Keratinocyte (primary cell): Measurements from ENCODE around the gene LMNTD2. TPM values are rescaled to one million over a fixed set of nuclear protein-coding genes. Genes with fewer than 3 reads are reported as not detected.

Experiments
- DNase-seq: peaks from one replicate; pipeline ENCODE4 v3.0.0-alpha.2; 2011; ENCODE audit warnings: low read depth, missing footprints, low spot score
- FAIRE-seq: peaks from 2 replicates; lab custom pipeline; 2011; peaks lifted over from hg19 to GRCh38; lab: Jason Lieb, UNC
- H2AFZ ChIP-seq: 2 replicates; pipeline ENCODE4 v1.6.0; 2012; ENCODE audit warnings: low read length, control low read depth, inconsistent platforms; ENCODE audit not compliant: control insufficient read depth
- H3K27ac ChIP-seq: 2 replicates; pipeline ENCODE4 v1.5.1; 2011; ENCODE audit warnings: low read length; ENCODE audit not compliant: control insufficient read depth, insufficient read depth
- H3K27me3 ChIP-seq: 3 replicates; pipeline ENCODE4 v1.6.0; 2011; ENCODE audit warnings: low read length; ENCODE audit not compliant: control insufficient read depth, insufficient read depth; ENCODE audit errors: extremely low read depth
- H3K36me3 ChIP-seq, 2 experiments: 2 replicates in 1 of 2; 3 replicates in 1 of 2; pipeline ENCODE4 v1.5.1; 2011; ENCODE audit warnings: low read length in 2 of 2, mild to moderate bottlenecking in 1 of 2; ENCODE audit not compliant: control insufficient read depth in 2 of 2, insufficient read depth in 2 of 2; ENCODE audit errors: extremely low read depth in 1 of 2
- H3K4me1 ChIP-seq: 3 replicates; pipeline ENCODE4 v1.5.1; 2011; ENCODE audit warnings: low read length; ENCODE audit not compliant: control insufficient read depth, insufficient read depth; ENCODE audit errors: extremely low read depth
- H3K4me2 ChIP-seq: 3 replicates; pipeline ENCODE4 v1.6.0; 2011; ENCODE audit warnings: low read depth, low read length; ENCODE audit not compliant: control insufficient read depth, insufficient read depth; ENCODE audit errors: extremely low read depth
- H3K4me3 ChIP-seq, 3 experiments: fragments of 200-600 bp in 1 of 3; sonication (generic) in 1 of 3; 2 replicates in 2 of 3; 3 replicates in 1 of 3; pipeline ENCODE4 v1.5.1; 2011 to 2016; ENCODE audit warnings: low read length in 3 of 3, mild to moderate bottlenecking in 3 of 3, control low read depth in 2 of 3, inconsistent platforms in 1 of 3, low read depth in 1 of 3, mixed read lengths in 1 of 3, mixed run types in 1 of 3, moderate library complexity in 1 of 3; ENCODE audit not compliant: control insufficient read depth in 2 of 3, insufficient read depth in 2 of 3; ENCODE audit errors: extremely low read depth in 1 of 3
- H3K79me2 ChIP-seq: 2 replicates; pipeline ENCODE4 v1.6.0; 2012; ENCODE audit warnings: low read length; ENCODE audit not compliant: control insufficient read depth, insufficient read depth
- H3K9ac ChIP-seq: 3 replicates; pipeline ENCODE4 v1.6.0; 2011; ENCODE audit warnings: low read length; ENCODE audit not compliant: control insufficient read depth, insufficient read depth; ENCODE audit errors: extremely low read depth
- H3K9me1 ChIP-seq: 3 replicates; pipeline ENCODE4 v1.6.0; 2011; ENCODE audit warnings: low read length; ENCODE audit not compliant: control insufficient read depth, insufficient read depth; ENCODE audit errors: extremely low read depth
- H3K9me3 ChIP-seq: 2 replicates; pipeline ENCODE4 v1.5.1; 2012; ENCODE audit warnings: low read depth, low read length; ENCODE audit not compliant: control insufficient read depth
- H4K20me1 ChIP-seq: 3 replicates; pipeline ENCODE4 v1.6.0; 2011; ENCODE audit warnings: low read length; ENCODE audit not compliant: control insufficient read depth, insufficient read depth; ENCODE audit errors: extremely low read depth
- EZH2 ChIP-seq: IDR thresholded peaks from one replicate; pipeline ENCODE4 v1.6.1; 2012; ENCODE audit warnings: inconsistent platforms, mild to moderate bottlenecking, low read length, moderate library complexity
- dilution Hi-C: fragments of 300-500 bp; cut with MboI; formaldehyde crosslinking; loops from one replicate; pipeline ENCODE4 v1.7.0; 2020; ENCODE audit warnings: low sequenced_read_pairs; ENCODE audit not compliant: extremely low pct_ligation_motif_present
- polyA plus RNA-seq, 5 experiments: library from polyadenylated mRNA; depleted of rRNA in 3 of 5; stranded (reverse) in 3 of 5; stranded (forward) in 1 of 5; unstranded in 1 of 5; fragments of >200 nt; gene quantifications; 1 replicate in 1 of 5; 2 replicates in 3 of 5; 3 replicates in 1 of 5; pipeline versions ENCODE4 v1.2.1 to v1.2.3, GENCODE V29; 2011 to 2012; ENCODE audit warnings: missing spikeins in 2 of 5, low read depth in 1 of 5, low replicate concordance in 1 of 5
- TF ChIP-seq, protein P1 (sequence below), 3 experiments: IDR thresholded peaks in 1 of 3; conservative IDR thresholded peaks in 1 of 3; optimal IDR thresholded peaks in 1 of 3; 2 replicates in 2 of 3; 3 replicates in 1 of 3; pipeline versions ENCODE3 to v1.5.1; 2011; ENCODE audit warnings: low read length in 3 of 3, mild to moderate bottlenecking in 3 of 3, moderate library complexity in 2 of 3, control low read depth in 1 of 3, inconsistent platforms in 1 of 3; ENCODE audit not compliant: insufficient read depth in 2 of 3; ENCODE audit errors: extremely low read depth in 1 of 3

LMNTD2 gene
- polyA plus RNA-seq, 1 donor (not counting 4 experiments of a cell fraction or from before 2014, with no cell fraction given), result 1.2 TPM

DNA sequence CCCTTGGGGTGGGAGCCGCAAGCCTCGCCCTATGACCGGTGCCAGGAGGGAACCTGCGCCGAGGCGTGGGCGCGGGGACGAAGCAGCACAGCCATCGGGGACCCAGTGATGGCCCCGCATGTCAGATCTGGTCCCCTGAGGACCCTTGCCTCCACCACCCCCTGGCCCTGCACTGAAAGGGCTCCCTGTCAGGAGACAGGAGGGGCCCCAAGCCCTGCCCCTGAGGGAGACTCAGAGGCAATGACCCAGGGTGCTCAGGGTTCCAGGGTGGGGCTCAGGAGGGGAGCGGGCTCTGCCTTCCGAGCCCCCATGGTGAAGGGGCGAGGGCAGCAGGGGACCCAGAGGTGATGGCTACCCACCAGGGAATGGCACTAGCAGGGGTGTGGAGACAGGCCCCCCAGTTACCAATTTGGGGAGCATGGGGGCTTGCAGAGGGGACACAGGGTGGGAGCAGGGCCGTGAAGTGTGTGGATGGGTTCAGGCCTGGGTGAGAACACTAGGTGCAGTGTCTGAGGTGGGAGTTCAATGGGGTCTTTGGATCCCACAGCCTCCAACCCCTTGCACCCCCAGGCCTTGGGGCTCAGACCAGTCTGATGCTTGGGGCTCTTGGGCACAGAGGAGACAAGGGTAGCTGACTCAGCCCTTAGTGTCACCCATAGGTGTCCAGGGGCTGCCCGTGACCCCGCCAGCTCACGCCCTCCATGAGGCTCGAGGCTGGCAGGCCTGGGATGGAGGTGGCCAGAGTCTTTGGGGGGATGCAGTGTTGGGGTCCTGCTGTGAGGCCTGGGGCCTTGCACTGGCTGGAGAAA lies 22.7 kb downstream of the LMNTD2 start:
- no peak for FAIRE-seq
- Histone ChIP-seq H3K27ac (no peak overlapping the region), H3K9ac (peak overlapping the region; percentile 56), H2AFZ (peak overlapping the region; percentile 33), H3K4me3 (peak overlapping the region in 1 of 3 experiments; percentile 19), H3K4me2 (peak overlapping the region; percentile 62), H3K27me3 (peaks cover 6% of the 10 kb centered on the region), H3K9me3 (no peaks in the 10 kb centered on the region), H4K20me1 (peaks cover 12% of the 10 kb centered on the region), H3K4me1 (peaks cover 23% of the 10 kb centered on the region), H3K36me3 (peaks cover 8 to 10% of the 10 kb centered on the region in 2 experiments), H3K79me2 (peaks cover 18% of the 10 kb centered on the region), H3K9me1 (no peaks in the 10 kb centered on the region)
- no peak for DNase-seq
- dilution Hi-C loops, result no loop called here
- TF ChIP-seq EZH2, result peak; percentile 0
- TF ChIP-seq, protein P1, sequence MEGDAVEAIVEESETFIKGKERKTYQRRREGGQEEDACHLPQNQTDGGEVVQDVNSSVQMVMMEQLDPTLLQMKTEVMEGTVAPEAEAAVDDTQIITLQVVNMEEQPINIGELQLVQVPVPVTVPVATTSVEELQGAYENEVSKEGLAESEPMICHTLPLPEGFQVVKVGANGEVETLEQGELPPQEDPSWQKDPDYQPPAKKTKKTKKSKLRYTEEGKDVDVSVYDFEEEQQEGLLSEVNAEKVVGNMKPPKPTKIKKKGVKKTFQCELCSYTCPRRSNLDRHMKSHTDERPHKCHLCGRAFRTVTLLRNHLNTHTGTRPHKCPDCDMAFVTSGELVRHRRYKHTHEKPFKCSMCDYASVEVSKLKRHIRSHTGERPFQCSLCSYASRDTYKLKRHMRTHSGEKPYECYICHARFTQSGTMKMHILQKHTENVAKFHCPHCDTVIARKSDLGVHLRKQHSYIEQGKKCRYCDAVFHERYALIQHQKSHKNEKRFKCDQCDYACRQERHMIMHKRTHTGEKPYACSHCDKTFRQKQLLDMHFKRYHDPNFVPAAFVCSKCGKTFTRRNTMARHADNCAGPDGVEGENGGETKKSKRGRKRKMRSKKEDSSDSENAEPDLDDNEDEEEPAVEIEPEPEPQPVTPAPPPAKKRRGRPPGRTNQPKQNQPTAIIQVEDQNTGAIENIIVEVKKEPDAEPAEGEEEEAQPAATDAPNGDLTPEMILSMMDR (optimal IDR thresholded peaks at IDR 0.05 in 1 of 3, IDR thresholded peaks at IDR 0.05 in 1 of 3, conservative IDR thresholded peaks at IDR 0.05 in 1 of 3; ENCODE audit: extremely low read depth in 1 of 3, insufficient read depth in 2 of 3, low read length in 3 of 3), result no peak

DNA sequence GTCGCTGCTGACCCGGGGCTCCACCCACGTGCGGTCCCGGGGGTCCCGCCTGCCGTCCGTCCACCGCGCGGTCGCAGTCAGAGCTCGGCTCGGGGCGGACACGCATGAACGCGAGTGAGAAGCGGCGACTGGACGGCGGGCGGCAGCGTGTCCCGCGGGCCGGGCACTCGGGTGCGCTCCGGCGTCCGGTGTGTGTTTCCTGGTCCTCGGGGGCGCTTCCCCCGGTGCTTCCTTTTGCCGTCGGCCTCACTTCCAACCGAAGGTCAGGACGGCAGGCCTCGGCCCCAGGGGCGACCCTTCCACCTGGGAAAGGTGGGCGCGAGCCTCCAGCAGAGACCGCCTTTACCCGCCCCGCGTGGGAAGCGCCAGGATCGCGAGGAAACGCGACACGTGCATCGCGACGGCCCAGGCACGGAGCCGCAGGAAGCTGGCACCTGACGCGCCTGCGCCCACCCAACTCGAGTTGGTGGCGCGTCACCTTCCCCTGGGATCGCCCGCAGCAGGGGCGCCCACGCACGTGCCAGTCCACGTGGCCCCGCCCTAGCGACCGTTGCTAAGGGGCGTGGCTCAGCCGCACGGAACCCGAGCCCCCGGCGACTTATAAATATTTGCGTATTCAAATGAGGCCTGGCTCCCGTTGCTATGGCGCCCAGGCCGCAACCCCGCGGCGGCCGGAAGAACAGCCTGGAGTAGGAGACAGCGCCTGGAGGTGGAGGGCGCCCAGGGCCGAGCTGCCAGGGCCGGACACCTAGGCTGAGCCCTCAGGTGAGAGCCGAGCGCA lies 23.5 kb downstream of the LMNTD2 start, which contains the start of gene LRRC56:
Gene LRRC56 (plus strand): TSS at position 687 of the 781 bp plus-strand sequence. CDS start 3,158 bp downstream, outside the sequence.
- DNase-seq (no peak), FAIRE-seq (no peak)
- Histone ChIP-seq H3K4me1 (peaks cover 23% of the 10 kb centered on the region), H2AFZ (peak within 1 kb of the TSS; percentile 43), H3K27ac (peak within 1 kb of the TSS; percentile 20), H3K4me2 (peak within 1 kb of the TSS; percentile 68), H3K9me1 (no peaks in the 10 kb centered on the region), H3K4me3 (peak within 1 kb of the TSS in 2 of 3 experiments; percentile 19 to 34), H3K79me2 (peaks cover 26% of the 10 kb centered on the region), H3K27me3 (peaks cover 6% of the 10 kb centered on the region), H3K9ac (peak within 1 kb of the TSS; percentile 56), H3K9me3 (no peaks in the 10 kb centered on the region), H3K36me3 (peaks cover 11 to 17% of the 10 kb centered on the region in 2 experiments), H4K20me1 (peaks cover 17% of the 10 kb centered on the region)
- peak; percentile 21 for TF ChIP-seq EZH2
- TF ChIP-seq, protein P1 (optimal IDR thresholded peaks at IDR 0.05 in 1 of 3, IDR thresholded peaks at IDR 0.05 in 1 of 3, conservative IDR thresholded peaks at IDR 0.05 in 1 of 3; ENCODE audit: extremely low read depth in 1 of 3, insufficient read depth in 2 of 3, low read length in 3 of 3), result no peak
- dilution Hi-C loops, result no loop called here
